Transverse colon (tissue), 4 donors: Measurements from ENCODE around the gene CSTF2T.

Experiments used
- CTCF ChIP-seq, 5 experiments: fragments of 200-600 bp in 3 of 5; fragments of 450-650 bp in 2 of 5; sonication (generic) in 3 of 5; IDR thresholded peaks; 1 replicate in 2 of 5; 2 replicates in 3 of 5; pipeline ENCODE4 v1.5.1; 2016 to 2017; ENCODE audit warnings: antibody characterized with exemption in 5 of 5, inconsistent platforms in 3 of 5, mild to moderate bottlenecking in 2 of 5, moderate library complexity in 1 of 5
- POLR2A ChIP-seq: fragments of 450-650 bp; IDR thresholded peaks from one replicate; pipeline ENCODE4 v1.6.1; 2016; ENCODE audit warnings: antibody characterized with exemption, mild to moderate bottlenecking, moderate library complexity
- POLR2AphosphoS5 ChIP-seq, 3 donors: sonication (generic); formaldehyde crosslinking; IDR thresholded peaks; one replicate each; pipeline ENCODE4 v1.6.1; 2016; ENCODE audit warnings: antibody characterized with exemption in 3 of 3

- no peak for TF ChIP-seq CTCF (IDR thresholded peaks at IDR 0.05)
- TF ChIP-seq POLR2A: no peak
- TF ChIP-seq POLR2AphosphoS5 (IDR thresholded peaks at IDR 0.05): no peak
Observed at GRCh38 chr10:51718804-51719291, 19.5 kb upstream of the CSTF2T start.
